22Rv1 (cell line): ENCODE results near the gene MND1.

ENCODE experiments used
- H3K27ac ChIP-seq: fragments of 450-650 bp; 2 replicates; pipeline ENCODE4 v1.5.1; 2017
- CTCF ChIP-seq: fragments of 450-650 bp; IDR thresholded peaks from 2 replicates; pipeline ENCODE4 v1.5.1; 2017; ENCODE audit warnings: mild to moderate bottlenecking
- ZFX ChIP-seq: fragments of 450-650 bp; IDR thresholded peaks from 2 replicates; pipeline ENCODE4 v1.6.1; 2017; ENCODE audit warnings: antibody characterized with exemption, borderline replicate concordance

MND1 gene

GRCh38 chr4:153335665-153336064, 8.8 kb upstream of the MND1 start:
- H3K27ac ChIP-seq = no peak overlapping the region
- TF ChIP-seq CTCF (no peak), ZFX (no peak)

GRCh38 chr4:153337686-153338085, 6.8 kb upstream of the MND1 start:
- TF ChIP-seq CTCF = no peak
- no peak for TF ChIP-seq ZFX
- H3K27ac ChIP-seq = no peak overlapping the region

- no peak for TF ChIP-seq ZFX
- TF ChIP-seq CTCF = no peak
- no peak overlapping the region for H3K27ac ChIP-seq
Observed at GRCh38 chr4:153341575-153342090, 2.9 kb upstream of the MND1 start.

GRCh38 chr4:153342751-153343552, 1.5 kb upstream of the MND1 start:
- no peak for TF ChIP-seq CTCF
- TF ChIP-seq ZFX = no peak
- H3K27ac ChIP-seq = no peak overlapping the region

- H3K27ac ChIP-seq = peak overlapping the region; percentile 62
- TF ChIP-seq CTCF (no peak), ZFX (no peak)
Observed at GRCh38 chr4:153345012-153345981, 809 bp downstream of the MND1 start.

- H3K27ac ChIP-seq = no peak overlapping the region
- TF ChIP-seq ZFX (no peak), CTCF (no peak)
Observed at GRCh38 chr4:153346031-153346430, 1.5 kb downstream of the MND1 start.
